ENCODE results near the gene MCOLN1. TPM values are rescaled to one million over a fixed set of nuclear protein-coding genes. Genes with fewer than 3 reads are reported as not detected.
"Not testable (repeated sequence)": the region's sequence is repeated elsewhere in the genome, so short reads cannot be mapped to it uniquely, and the experiment has no call there.

Gene MCOLN1
- total RNA-seq, 4 donors from 2014 or later = 5.6 to 24.7 (median 8.0) TPM

GRCh38 chr19:7535047-7535997 is 12.9 kb downstream of the MCOLN1 start, which contains the start of gene PNPLA6:
Gene PNPLA6, plus strand, starts transcription at chr19:7535717. Its CDS starts 72 bp downstream, at chr19:7535789.
- H3K36me3 ChIP-seq = no peaks in the 10 kb centered on the region
- H3K4me3 ChIP-seq = peak within 1 kb of the TSS; percentile 86 to 92
- peak; percentile 96 to 97 for DNase-seq
- intact Hi-C loops (cut with DNase I; ENCODE audit: low total_unique reads) = no loop called here
- H3K4me1 ChIP-seq = peaks cover 5% of the 10 kb centered on the region in 2 donors
- peak within 1 kb of the TSS; percentile 88 to 96 for H3K27ac ChIP-seq
- H3K9me3 ChIP-seq = no peaks in the 10 kb centered on the region
- H3K27me3 ChIP-seq = no peaks in the 10 kb centered on the region
- TF ChIP-seq, protein P1, sequence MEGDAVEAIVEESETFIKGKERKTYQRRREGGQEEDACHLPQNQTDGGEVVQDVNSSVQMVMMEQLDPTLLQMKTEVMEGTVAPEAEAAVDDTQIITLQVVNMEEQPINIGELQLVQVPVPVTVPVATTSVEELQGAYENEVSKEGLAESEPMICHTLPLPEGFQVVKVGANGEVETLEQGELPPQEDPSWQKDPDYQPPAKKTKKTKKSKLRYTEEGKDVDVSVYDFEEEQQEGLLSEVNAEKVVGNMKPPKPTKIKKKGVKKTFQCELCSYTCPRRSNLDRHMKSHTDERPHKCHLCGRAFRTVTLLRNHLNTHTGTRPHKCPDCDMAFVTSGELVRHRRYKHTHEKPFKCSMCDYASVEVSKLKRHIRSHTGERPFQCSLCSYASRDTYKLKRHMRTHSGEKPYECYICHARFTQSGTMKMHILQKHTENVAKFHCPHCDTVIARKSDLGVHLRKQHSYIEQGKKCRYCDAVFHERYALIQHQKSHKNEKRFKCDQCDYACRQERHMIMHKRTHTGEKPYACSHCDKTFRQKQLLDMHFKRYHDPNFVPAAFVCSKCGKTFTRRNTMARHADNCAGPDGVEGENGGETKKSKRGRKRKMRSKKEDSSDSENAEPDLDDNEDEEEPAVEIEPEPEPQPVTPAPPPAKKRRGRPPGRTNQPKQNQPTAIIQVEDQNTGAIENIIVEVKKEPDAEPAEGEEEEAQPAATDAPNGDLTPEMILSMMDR (IDR thresholded peaks at IDR 0.05) = peak in 2 of 4 experiments; percentile 14 to 42
- peak; percentile 67 to 68 for TF ChIP-seq POLR2A (IDR thresholded peaks at IDR 0.05)

DNA sequence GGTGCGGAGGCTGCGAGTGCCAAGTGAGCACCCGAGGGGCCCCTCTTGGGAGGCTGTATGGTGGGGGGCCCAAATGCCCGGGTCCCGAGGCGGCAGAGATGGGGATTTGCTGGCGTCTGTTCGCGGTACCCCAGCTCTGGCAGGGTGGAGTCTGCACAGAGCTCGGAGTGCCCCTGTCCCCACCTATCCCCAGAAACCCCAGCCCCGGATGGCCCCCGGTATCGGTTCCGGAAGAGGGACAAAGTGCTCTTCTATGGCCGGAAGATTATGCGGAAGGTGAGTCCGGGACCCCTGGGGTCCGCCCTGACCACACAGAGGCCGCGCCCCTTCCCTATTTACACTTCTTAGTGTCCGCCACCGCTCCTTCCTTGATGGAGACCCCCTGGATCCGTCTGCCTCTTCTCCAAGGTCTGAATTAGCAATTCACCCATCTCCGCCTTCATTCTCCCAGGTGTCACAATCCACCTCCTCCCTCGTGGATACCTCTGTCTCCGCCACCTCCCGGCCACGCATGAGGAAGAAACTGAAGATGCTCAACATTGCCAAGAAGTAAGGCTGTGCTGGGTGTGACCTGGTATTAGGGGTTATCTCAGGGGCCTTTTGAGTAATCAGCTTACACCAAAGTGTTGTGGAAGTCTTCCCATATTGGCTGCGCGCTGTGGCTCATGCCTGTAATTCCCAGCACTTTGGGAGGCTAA is 13.7 kb downstream of the MCOLN1 start:
- H3K4me1 ChIP-seq = peaks cover 5% of the 10 kb centered on the region in 2 donors
- no peaks in the 10 kb centered on the region for H3K36me3 ChIP-seq
- DNase-seq = no peak
- H3K4me3 ChIP-seq = peak overlapping the region; percentile 86 to 92
- intact Hi-C loops (cut with DNase I; ENCODE audit: low total_unique reads) = no loop called here
- peak overlapping the region; percentile 88 to 96 for H3K27ac ChIP-seq
- no peaks in the 10 kb centered on the region for H3K9me3 ChIP-seq
- TF ChIP-seq, protein P1 (IDR thresholded peaks at IDR 0.05) = no peak
- TF ChIP-seq POLR2A (IDR thresholded peaks at IDR 0.05) = no peak
- H3K27me3 ChIP-seq = no peaks in the 10 kb centered on the region

- H3K27ac ChIP-seq; H3K9me3 ChIP-seq; DNase-seq; H3K27me3 ChIP-seq; H3K4me3 ChIP-seq; intact Hi-C loops (cut with DNase I; ENCODE audit: low total_unique reads); H3K36me3 ChIP-seq; H3K4me1 ChIP-seq: not testable (repeated sequence)
Observed at GRCh38 chr19:7538990-7539389, 16.6 kb downstream of the MCOLN1 start.

DNA sequence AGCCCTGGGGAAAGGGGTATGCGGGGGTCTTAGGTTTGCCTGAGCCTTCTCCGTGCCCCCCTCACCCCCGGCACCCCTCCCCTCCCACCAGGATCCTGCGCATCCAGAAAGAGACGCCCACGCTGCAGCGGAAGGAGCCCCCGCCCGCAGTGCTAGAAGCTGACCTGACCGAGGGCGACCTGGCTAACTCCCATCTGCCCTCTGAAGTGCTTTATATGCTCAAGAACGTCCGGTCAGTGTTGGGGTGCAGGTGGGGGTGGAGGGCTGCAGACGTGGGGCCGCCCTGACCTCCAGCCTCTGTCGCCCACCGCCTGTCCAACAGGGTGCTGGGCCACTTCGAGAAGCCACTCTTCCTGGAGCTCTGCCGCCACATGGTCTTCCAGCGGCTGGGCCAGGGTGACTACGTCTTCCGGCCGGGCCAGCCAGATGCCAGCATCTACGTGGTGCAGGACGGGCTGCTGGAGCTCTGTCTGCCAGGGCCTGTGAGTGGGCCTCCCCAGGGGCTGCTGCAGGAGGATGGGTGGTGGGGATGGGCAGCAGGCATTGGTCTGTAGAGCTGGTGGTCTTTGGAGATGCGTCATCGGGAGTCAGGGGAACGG is 17.5 kb downstream of the MCOLN1 start:
- H3K4me1 ChIP-seq = peaks cover 5% of the 10 kb centered on the region in 2 donors
- TF ChIP-seq, protein P1 (IDR thresholded peaks at IDR 0.05) = no peak
- TF ChIP-seq POLR2A (IDR thresholded peaks at IDR 0.05) = no peak
- H3K9me3 ChIP-seq = no peaks in the 10 kb centered on the region
- intact Hi-C loops (cut with DNase I; ENCODE audit: low total_unique reads) = no loop called here
- no peak overlapping the region for H3K27ac ChIP-seq
- H3K4me3 ChIP-seq = no peak overlapping the region
- no peaks in the 10 kb centered on the region for H3K36me3 ChIP-seq
- no peaks in the 10 kb centered on the region for H3K27me3 ChIP-seq
- no peak for DNase-seq

- no peak overlapping the region for H3K27ac ChIP-seq
- H3K4me3 ChIP-seq = no peak overlapping the region
- H3K27me3 ChIP-seq = no peaks in the 10 kb centered on the region
- DNase-seq = no peak
- peaks cover 4 to 5% of the 10 kb centered on the region in 2 donors for H3K4me1 ChIP-seq
- H3K9me3 ChIP-seq = no peaks in the 10 kb centered on the region
- TF ChIP-seq, protein P1 (IDR thresholded peaks at IDR 0.05) = no peak
- no peaks in the 10 kb centered on the region for H3K36me3 ChIP-seq
- intact Hi-C loops (cut with DNase I; ENCODE audit: low total_unique reads) = no loop called here
Observed at GRCh38 chr19:7540761-7541474, 18.5 kb downstream of the MCOLN1 start.
